Measurements from ENCODE around the gene C10orf105.

Gene C10orf105

DNA sequence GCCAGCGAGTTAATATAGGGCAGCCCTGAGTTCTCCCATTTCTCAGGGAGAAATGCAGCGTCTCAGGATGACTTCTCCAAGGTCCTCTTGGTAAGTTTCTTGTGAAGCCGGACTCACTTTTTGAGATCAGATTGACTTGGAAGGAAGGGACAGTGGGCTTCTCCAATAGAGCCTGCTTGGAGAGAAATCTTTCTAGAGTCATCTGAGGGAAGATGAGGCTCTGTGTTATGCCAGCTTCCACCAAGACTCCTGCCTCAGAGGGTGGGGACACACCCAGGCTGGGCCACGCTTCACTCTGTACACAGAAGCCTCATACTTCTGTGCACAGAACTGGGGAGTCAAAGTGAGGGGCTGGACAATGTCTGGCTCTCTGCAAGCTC is 5.6 kb downstream of the C10orf105 start:
- no peak for DNase-seq

DNA sequence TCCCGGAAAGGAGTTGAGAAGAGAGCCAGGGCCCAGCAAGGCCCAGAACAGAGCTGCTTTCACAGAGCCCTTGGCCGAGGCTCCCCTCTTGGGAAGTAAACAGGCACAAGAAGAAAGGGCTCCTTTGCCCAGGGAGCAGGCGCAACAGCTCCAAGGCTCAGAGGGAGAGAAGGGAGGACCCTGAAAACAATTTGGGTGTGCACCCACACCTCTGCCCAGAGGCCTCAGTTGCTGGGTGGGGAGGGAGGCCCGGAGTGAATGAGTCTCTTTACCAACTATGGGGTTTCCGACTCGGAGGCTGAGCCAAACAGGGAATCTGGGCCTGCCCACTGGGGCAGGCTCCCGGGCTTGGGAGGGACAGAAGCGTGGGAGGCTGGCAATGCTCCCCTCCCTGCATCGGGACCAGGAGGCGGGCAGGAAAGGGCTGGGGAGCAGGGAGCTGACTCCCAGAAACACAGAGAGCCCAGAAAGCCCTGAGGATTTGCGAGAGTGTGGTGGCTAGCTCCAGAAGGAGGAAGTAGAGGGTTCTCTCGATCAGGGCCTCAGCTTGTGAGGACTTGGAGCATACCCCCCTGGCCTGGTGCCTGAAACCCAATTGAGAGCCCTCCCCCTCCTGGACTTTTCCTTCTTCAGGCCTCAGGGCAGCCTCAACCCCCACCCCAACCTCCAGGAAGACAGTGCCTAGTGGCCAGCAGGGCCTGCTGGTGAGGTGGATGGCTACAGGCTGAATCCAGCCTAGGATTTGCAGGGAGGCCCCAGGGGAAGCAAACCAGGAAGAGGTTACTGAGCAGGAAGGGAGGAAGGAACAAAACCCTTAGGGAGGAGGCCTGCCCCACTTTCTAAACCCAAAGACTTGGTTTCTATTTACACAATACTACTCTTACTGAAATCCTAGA is 6.2 kb downstream of the C10orf105 start:
- no peak for DNase-seq

DNA sequence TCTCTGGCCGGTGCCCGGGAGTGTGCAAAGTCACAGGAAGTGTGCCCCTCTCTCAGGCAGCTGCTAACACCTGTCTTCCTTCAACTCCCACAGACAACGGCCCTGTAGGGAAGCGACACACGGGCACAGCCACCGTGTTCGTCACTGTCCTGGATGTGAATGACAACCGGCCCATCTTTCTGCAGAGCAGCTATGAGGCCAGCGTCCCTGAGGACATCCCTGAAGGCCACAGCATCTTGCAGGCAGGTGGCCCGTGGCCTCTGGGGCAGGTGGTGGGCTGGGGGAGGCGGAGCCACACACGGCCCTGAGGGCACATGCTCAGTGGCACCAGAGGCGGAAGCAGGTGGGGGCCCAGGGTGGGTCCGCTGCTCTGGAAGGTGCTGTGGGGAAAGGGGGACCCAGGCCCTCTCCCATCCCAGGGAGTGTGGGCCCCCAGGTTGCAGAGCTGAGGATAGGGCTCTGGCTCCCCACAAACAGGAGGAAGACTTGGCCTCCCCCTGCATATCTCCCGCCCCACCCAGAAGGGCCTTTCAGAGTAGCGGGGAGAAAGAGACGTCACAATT is 6.9 kb downstream of the C10orf105 start:
- DNase-seq, result no peak

DNA sequence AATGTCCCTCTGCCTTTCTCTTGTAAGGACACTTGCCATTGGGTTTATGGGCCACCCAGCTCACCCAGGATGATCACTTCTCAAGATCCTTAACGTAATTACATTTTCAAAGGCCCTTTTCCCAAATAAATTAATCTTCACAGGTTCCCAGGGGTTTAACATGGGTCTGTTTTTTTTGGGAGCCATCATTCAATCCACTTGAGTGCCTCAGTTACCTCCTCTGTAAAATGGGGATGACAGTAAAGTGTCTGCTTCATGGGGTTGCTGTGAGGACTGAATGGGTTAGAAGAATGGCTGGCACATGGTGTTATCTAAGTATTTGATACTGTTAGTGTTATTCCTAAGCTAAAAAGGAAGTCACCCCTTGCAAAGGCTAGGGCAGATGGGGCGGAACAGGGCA is 7.4 kb downstream of the C10orf105 start:
- no peak for DNase-seq

DNA sequence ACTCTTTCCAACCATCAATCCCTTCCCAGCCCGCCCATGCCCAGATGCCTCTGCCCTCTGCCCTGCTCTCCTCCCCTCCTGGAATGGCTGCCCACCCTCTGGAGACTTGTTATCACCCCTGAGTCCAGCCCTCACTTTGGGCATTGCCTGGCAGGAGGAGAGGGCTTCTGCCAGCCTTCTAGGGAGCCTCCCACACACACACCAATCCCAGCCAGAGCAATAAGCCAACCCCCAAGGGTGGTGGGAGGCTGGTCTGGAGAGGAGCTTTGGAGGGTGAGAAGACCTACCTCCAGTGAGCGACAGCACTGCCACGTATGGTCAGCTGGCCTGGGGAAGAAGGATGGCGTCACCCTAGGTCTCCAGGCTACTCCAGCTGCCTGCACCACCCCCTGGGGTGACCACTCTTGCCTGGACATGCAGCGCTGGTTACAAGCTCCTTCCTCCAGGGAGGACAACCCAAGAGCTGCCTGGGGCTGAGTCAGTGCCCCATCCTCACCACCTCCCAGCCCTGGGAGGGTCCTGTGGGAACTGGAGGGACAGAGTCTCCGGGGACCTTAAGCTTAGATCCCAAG is 8.4 kb downstream of the C10orf105 start:
- DNase-seq, result no peak

DNA sequence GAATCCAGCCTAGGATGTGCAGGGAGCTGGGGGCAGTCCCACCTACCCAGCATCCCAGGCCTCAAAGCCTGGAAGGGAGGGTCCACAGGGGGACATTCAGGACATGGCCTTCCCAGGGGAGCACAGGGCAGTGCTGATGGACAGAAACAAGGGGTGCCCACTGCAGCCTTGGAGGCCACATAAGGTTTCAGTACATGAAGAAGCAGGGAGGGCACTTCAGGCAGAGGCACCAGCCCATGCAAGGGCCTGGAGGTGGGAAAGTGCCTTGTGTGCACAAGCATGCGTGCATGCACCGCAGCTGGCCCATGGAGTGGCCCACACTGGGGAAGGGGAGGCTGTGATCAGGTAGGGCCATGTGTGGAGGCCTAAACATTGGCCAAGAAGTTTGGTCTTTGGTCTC is 9.1 kb downstream of the C10orf105 start:
- DNase-seq, result no peak

DNA sequence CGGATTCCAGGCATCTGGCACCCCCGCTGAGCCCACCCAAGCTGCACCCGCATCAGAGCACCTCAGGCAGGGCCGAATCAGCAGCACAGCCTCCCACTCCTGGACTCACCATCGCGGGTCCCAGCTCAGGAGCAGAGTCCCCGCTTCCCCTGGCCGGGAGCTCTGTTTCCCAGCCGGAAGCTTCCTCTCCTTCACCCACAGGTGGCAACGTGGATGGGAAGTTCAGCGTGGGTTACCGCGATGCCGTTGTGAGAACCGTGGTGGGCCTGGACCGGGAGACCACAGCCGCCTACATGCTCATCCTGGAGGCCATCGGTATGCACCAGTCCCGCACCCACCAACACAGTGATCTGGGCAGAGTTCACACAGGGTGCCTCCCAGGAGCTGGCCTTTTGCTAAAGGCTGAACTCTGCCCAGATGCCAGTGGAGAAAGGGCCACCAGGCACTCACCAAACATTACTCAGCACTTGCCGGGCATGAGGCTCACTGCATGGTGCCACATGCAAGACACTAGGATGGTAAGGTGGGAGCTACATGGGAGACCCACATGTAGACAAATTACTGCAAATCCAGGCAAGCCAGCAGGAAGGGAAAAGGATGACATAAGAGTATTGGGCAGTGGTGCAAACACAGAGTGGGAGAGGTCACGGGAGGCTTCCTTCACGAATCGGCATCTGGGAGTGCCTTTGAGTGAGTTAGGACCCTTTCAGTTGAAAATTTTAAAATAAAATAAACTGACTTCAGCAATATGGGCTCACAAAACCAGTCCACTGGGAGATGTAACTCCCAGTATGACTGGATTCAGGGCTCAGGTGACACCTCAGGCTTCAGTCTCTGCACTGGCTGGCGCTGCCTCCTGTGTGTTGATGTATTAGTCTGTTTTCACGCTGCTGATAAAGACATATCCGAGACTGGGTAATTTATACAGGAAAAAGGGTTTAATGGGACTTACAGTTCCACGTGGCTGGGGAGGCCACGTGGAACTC is 10.4 kb downstream of the C10orf105 start:
- DNase-seq, result no peak

DNA sequence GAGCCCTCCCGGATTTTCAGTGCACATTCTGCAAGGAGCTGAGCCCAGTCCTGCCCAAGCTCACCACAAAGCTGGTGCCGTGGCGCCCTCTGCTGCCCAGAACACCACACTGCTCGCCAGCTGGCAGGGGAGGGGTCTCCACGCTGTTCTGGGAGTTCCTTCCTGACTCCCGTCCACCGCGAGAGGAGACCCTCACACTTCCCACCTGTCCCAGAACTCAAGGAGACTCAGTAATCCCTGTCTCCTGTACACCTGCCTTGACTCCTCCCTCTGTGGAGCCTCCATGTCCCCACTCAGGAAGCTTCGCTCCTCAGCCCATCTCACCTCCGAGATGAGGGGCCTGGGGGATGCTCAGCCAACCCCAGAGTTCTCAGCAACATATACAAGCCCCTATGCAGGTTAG is 11.3 kb downstream of the C10orf105 start:
- no peak for DNase-seq

DNA sequence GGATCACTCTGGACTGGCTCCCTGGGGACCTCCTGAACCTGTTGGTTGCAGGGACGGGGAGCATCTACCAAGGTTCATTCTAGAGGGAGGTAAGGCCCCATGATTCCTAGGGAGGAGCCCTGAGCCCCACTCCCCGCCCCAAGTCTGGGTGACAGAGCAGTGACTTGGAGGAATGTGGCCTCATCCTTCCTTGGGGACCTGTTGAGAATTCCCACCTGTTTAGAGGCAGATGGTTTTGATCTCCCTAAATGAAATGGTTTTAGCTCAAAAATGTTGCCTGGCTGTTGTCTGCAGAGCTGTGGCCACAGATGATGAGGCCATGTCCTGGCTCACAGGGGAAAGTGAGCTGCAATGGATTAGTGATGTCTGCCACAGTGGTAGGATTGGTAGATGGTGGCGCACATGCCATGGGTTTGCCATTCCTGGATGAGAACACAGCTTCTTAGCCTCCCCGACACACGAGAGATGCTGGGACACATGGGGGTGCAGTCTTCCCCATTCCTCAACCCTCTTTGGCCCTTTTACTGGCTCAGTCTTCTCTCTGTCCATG is 12.3 kb downstream of the C10orf105 start:
- no peak for DNase-seq

DNA sequence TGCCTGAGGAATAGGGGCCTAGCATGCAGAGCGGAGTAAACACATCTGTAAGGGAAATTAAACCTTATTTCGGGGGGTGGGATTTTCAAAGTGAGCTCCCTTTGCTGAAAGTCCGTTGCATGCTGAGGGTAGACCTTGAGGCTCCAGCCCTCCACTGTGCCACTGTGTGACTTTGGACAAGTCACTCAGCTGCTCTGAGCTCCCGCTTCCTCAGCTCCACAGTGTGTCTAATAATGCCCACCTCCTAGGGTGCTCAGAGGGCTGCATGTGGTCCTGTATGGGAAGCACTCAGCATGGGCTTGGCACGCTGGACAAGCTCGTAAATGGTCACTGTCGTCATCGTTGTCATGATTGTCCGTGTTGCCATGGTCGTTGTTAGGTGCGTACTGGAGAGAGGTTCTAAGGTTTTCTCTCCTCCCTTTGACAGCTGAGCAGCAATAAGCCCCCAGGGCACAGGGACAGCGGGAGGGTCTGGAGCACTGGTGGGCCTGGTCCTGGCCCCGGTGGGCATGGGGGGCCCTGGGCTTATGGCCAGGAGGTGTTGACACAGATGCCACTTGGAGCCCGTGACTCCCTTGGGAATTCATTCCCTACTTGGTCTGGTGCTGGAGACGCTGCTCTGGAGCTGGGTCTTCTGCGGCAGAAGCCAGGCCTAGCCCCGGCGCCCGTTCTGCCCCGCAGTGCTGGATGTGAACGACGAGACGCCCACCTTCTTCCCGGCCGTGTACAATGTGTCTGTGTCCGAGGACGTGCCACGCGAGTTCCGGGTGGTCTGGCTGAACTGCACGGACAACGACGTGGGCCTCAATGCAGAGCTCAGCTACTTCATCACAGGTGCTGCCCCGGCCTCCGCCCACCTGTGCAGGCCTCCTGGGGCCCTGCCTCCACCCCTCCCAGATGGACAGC is 13.1 kb downstream of the C10orf105 start:
- no peak for DNase-seq

DNA sequence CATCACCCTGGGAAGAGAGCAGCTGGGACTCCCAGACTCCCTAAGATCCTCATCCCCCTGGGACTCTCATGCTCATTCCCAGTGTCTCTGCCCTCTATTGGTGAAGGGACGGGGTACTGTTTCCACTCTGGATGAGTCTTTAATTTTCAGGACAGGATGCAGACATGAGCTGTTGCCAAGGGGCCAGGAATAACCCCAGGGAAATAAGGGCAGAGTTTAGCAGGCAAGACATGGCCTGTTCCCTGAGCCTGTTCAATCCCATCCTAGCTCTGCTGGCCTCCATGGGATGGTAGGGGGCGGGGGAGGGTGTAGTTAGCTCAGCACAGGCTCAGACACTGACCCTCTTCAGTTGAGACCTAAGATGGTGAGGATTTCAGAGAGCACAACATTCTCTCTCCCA is 14.0 kb downstream of the C10orf105 start:
- DNase-seq, result no peak

DNA sequence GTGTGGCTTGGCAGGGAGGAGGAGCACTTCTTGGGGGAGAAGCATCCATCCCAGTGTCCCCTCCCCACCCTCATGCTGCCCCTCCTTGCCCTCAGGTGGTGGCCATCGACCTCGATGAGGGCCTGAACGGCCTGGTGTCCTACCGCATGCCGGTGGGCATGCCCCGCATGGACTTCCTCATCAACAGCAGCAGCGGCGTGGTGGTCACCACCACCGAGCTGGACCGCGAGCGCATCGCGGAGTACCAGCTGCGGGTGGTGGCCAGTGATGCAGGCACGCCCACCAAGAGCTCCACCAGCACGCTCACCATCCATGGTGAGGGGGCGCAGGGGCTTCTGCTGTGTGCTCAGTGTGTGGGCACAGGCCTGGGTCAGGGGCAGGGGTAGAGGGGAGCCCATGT is 14.8 kb downstream of the C10orf105 start:
- DNase-seq, result no peak

DNA sequence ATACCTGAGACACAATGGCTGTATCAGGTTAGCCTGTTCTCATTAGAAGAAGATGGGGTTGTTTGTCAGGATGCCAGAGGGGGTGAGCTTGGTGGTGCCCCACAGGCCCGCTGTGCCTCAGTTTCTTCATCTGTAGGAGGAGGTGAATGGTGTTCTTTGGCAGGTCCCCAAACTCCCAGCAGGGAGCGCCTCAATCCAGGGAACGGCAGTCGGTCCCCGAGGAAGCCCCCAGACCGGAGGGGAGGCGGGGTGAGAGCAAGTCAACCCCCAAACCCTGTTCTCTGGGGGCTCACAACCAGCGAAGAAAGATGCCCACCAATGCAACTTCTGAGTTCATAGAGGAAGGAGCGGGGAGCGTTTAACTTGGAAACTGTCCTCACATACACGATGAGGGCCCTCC is 16.0 kb downstream of the C10orf105 start:
- no peak for DNase-seq

DNA sequence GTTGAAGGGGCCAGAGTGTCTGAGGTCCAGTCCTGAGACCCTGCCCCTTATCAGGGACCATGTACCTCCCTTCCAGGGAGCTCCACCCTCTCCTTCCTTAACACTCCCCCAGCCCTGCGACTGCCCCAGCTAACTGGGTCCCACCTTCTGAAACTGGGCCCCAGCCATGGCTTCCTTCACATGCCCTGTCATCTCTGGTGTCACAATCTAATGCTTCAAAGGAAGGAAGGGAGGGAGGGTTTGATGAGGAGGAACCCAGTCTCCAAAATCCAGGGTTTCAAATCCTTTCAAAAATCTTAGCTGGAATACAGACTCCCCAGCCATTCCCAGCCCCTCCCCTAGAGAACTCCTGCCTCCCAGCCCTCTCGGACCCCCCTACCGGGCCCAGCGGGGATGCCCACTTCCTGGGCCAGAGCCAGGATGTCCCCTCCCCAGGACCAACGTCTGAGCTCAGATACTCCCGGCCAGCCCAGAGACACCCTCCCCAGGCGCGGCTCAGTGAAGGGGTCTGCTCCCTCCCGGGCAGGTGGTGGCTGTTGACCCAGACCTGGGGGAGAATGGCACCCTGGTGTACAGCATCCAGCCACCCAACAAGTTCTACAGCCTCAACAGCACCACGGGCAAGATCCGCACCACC is 18.0 kb downstream of the C10orf105 start:
- no peak for DNase-seq

DNA sequence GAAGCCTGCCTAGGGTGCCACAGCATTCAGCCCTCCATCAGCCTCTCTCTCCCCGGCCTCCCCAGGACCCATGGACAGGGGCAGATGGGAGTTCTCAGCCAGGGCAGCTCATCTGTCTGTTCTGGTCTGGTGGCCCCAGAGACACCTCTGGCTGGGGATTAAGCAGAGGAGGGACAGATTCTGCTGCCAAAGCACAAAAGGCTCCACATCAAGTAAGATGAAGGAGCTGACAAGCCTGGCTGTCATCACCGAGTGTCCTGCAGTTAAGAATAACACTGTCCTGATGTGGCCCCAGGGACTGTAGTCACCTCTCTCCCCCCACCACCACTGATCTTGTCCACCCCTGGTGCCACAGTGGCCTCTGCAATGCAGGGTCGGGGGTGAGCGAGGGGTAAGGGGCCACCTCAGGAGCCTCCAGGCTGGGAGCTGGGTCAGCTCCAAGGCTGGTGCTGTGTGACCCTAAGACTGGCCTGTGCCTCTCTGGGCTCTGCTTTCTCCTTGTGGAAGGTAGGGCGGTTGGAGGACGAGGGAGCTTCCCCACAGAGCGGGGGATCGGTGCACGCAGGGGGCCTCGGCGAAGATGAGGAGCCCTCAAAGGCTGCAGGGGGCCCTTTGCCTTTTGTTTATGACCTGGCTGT is 18.7 kb downstream of the C10orf105 start:
- DNase-seq, result no peak

DNA sequence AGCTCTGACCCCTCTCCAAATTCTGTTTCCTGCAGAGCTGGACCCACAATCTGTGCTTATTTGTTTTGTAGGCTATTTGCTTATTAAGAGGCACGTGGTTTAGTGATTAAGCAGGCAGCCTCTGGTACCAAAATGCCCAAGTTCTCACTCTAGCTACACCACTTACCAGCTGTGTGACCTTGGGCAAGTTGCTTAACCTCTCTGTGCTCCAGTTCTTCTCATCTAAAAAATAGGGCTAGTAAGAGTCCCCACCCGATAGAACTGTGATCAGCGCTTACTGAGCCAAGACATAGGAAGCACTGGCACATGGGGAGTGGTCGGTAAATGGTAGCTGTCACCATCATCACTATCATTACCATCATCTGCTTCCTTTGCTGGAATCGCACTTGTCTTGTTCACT is 20.8 kb downstream of the C10orf105 start:
- no peak for DNase-seq

DNA sequence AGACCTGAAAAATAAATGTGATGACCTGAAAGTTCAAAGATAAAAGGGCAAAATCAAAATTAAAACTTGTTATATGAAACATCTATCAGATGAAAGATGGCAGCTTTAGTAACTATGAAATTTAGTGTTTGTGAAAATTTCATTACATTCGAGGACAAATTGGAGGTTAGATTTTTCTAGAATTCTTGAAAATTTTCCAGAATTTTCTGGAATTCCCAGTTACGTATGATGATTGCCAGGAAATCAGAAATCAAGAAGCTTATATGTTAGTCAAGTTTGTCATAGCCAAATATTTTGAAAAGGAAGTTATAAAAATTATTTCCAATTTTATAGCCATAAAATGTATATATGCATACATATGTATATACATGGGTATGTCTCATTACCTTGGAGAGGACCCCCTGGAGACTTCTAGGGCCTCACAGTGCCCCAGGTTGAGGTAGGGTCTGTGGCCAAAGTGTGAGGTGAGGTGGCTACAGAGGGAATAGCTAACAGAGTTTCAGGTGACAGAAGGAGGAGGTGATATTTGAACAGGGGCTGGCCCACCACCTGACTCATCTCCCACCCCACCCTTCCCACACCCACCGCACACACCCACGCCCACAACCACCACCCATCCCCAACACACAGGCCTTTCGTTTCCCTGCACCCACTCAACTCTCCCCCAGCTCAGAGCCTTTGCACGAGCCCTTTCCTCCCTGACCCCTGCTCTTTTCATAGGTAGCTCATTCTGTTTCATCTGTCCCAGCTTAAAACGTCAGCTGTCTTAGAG is 21.5 kb downstream of the C10orf105 start:
- DNase-seq, result no peak

DNA sequence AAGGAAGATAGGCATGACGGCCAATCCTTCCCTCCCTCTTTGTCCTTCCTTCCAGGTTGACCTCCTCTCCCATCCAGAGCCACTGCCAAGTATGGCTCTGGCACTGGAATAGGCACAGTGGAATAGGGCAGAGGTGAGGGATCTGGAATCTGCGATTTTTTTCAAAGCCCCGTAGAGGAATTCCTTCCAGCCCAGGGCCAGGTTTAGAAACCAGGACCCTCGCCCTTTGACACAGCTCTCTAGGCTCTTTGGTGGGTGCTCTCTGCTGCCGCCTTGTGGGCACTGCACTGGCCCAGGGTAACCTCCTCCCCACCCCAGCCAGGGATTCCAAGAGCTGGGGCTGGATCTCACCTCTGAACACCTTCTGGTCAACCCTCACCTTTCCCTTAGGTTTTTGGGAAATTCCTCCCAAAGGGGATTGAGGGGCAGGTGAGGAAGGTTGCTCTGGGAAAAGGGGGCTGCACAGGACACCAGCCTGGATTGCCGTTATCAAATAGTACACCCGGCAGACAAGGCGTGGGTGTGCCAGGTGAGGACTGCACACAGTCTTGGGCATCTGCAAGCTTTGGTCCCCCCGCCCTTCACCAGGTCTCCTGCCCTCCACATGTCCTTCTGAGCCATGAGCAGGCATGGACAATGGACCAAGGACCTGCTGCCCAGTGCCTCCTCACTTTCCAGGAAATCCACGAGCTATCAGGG is 22.8 kb downstream of the C10orf105 start:
- no peak for DNase-seq

All from NCI-H1105 treated with DMSO at 0.1 percent for 48 hours (cell line).